Activated T-cell treated with anti-CD3 and anti-CD28 coated beads for 4 hours (primary cell): Measurements from ENCODE around the gene ZMIZ1.

Experiments
- DNase-seq: peaks from one replicate; pipeline ENCODE4 v3.0.0-alpha.2; 2020

ZMIZ1 gene

DNA sequence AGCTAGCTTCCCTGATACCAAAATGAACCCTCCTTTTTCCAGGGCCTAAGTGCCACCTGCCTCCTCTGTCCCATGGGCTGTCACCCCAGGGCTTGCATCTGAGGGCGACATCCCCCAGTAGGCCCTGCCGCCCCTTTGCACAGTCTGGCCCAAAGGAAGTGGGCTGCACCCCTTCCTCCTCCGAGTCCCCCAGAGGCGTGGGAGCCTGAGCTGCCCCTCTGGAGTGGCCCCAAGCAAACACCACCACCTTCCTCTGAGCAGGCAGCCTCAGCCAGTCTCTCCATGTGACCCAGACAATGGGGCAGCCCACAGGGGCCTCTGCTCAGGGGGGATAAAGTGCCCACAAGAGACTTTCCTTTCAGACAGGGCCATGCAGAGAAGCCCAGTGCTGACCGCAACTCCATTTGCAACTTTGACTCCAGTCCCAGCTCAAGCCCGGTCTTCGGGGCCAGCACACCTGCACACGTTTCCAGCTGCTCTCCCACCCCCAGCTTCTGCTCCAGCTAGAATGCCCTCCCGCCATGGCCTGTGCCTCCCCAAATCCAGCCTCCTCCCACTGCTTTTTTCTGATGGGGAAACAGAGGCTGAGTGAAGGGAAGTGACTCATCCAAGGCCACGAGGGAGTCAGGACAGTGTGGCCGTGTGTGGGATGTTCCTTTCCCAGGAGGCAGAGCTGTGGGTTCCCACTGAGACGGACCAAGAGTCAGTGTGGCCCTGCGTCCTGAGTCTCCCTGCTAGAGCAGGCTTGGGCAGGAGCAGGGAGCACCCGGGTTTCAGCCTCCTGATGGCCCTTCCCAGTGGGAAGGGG, 111.9 kb downstream of the ZMIZ1 start:
- no peak for DNase-seq

DNA sequence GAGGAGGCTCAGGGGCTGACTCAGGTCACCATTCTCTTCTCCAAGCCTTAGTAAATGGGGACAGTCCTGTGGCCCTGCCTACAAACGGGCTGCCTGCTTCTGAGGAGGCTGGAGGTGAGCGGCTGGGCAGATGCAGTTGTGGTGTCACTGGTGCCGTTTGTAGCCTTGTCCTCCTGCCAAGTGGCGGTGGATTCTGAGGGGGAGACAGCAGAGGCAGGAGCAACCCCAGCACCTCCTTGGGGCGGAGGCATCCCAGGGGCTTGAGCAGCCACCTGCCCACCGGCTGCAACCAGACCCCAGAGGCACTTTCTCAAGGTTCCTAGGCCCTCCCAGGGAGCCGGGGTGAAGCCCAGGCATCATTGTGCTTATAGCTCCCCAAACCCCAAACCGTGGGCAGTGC, 112.5 kb downstream of the ZMIZ1 start:
- no peak for DNase-seq

DNA sequence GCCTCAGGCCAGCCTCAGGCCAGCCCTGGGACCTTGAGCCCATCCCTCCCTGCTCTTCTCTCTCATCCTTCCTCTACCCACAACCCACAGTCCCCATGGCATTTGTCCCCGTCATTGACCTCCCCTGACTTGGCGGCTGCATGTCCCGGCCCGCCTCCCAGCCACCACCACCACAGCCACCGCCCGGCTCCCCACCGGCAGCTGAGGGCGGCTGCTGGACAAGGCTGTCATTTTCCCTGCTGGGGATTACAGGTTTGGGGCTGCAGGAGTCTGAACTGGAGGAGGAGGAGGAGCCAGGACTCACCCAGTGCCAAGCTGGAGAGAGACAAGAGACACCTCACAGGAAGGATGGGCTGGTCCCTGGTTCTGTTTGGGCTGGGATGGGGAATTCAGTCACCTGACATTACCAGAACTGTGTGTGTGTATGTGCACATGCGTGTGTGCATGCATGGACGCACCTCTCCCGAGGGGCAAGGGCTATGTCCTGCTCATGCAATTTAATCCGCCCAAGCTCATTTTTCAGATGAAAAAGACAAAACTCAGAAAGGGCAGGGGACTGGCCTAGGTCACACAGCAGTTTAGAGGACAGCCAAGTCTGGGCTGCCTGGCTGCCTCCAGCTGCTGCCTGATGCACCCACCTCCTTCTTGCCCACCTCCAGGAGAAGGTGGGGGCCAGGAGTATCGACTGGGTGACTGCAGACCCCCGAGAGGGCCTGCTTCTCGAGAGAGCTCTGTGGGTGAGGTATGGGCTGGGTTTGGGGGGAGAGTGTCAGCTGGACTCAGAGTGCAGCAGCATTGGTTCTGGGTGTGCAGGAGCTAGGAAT, 113.1 kb downstream of the ZMIZ1 start:
- DNase-seq: no peak

- no peak for DNase-seq
Measured at GRCh38 chr10:79182781-79183467, 114.2 kb downstream of the ZMIZ1 start.

- no peak for DNase-seq
Measured at GRCh38 chr10:79183468-79183865, 114.7 kb downstream of the ZMIZ1 start.

- no peak for DNase-seq
Measured at GRCh38 chr10:79184145-79184625, 115.4 kb downstream of the ZMIZ1 start.

GRCh38 chr10:79184657-79185056, 115.9 kb downstream of the ZMIZ1 start:
- DNase-seq: no peak

GRCh38 chr10:79185067-79185774, 116.5 kb downstream of the ZMIZ1 start:
- DNase-seq: no peak

GRCh38 chr10:79185796-79186374, 117.1 kb downstream of the ZMIZ1 start:
- no peak for DNase-seq

- no peak for DNase-seq
Measured at GRCh38 chr10:79186486-79187120, 117.8 kb downstream of the ZMIZ1 start.

DNA sequence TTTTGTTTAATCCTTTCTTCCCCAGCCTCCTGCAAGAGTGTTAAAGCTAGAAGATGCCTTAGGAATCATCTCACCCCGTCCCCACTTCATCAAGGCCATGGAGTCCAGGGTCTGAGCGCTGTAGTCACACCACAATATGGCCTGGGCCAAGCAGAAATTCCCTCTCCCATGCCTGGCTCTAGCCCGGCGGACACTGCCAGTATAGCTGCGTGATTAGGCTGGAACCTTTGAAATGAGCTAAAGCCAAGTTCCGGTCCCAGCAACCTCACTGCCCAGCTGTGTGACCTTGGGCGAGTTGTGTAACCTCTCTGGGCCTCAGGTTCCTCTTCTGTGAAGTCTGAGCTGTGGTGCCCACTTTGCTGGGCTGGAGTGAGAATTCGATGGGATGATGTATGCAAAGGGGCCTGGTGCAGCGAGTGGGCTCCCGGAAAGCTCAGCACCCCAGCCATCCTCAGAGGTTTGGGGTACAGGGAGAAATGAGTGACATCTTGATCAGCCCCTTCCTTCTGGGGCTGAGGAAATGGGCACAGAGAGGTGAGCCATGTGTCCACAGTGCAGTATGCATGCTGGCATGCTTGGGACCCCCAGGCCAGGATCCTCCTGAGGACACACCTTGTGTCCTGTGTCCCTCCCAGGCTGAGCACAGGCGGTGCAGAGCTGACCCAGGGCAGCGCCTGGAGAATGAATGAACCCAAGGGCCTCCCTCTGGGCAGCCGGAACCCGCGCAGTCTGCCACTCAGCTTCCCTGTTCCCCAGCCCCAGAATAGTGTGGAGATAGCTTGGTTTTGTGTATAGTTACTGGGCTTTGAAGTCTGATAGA, 118.6 kb downstream of the ZMIZ1 start:
- DNase-seq: no peak

DNA sequence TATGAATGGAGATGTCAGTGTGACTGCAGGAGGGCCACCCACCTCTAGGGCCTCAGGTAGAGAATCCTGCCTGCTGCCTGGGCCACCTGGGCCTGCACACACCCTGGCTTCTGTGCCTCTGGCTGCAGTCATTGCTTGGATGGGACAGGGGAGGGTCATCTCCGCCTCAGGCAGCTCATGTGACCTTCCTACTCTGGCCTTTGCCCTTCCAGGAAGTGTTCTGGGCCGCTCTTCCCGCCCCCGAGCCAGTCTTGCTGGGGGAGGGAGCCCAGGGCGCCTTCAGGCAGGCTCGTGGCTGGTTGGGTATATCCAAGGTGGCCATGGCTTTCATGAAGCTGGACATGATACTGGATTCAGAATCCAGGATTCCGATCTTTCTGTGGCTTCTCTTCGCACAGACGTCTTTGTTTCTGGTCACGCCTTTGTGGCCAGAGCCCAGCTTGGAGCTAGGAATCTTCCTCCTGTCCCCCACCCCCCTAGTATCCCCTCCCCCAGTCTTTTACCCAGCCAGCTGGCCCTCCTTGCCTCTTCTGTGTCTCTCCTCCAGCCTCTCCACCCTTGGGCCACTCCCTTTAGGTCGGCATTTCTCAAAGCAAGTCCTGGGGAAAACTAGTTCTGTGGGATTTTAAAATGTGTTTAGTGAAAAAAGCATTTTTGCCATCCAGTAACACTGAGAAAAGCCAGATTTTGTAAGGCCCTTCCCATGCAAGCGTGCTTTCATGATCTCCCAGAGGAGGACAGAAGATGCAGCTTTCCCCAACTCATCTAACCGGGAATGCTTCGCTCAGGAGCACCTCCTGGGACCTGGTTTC, 119.6 kb downstream of the ZMIZ1 start:
- no peak for DNase-seq

DNA sequence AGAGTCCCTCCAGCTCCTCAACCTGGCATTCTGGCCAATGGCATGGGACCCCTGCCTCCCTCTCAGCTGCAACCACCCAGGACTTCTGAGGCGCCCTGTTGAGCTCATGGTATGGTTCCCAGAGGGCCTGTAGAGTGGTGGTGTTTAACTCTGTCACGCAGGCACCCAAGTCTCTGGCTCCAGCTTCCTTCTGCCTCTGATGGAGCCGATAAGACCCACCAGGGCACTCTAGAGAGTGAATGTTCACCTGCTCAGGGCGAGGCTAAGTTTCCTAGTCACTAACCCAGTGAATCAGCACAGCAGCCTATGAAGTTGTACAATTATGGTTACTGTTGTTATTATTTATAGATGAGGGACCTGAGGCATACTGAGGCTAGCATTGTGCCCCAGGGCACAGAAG, 120.4 kb downstream of the ZMIZ1 start:
- DNase-seq: no peak

GRCh38 chr10:79189853-79190435, 121.2 kb downstream of the ZMIZ1 start:
- no peak for DNase-seq

GRCh38 chr10:79190740-79191261, 122.0 kb downstream of the ZMIZ1 start:
- no peak for DNase-seq

GRCh38 chr10:79191951-79192676, 123.3 kb downstream of the ZMIZ1 start:
- no peak for DNase-seq

- no peak for DNase-seq
Measured at GRCh38 chr10:79192677-79193003, 123.9 kb downstream of the ZMIZ1 start.

DNA sequence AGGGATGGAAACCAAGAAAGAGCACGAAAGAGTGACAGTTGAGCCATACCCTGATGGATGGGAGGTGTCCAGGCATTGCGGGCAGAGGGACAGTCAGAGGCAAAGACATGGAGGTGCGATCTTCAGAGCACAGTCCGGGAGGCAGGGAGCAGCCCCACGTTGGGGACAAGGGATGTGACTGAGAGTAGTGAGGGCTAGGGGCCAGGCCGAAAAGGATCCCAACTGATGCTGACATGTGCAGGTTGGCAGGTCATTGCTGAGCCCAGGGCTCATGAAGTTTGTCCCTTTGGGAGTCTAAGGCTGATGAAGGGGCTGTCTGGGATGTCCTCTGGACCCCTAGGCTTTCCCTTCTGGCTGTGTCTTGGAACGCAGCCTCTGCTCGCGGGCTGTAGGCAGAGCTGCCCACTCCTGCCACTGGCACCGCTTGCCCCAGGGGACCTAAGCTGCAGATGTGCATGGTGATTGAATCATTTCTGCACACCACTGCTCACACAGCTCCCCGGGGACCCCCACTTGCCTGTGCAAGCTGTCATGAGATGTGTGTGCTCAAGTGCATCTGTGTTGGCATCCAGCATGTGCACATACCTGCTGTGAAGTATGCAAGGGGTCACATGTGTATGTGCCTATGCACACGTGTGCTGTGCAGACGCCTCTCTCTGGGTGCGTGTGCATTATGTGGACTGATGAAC, 125.1 kb downstream of the ZMIZ1 start:
- no peak for DNase-seq
